Thyroid gland (tissue), 4 donors: ENCODE data around the gene FOXN4.

Experiments used
- CTCF ChIP-seq, 6 experiments: fragments of 200-600 bp in 3 of 6; fragments of 450-650 bp in 3 of 6; sonication (generic) in 3 of 6; IDR thresholded peaks; one replicate each; pipeline ENCODE4 v1.5.1; 2016 to 2019; ENCODE audit warnings: antibody characterized with exemption in 6 of 6, mild to moderate bottlenecking in 2 of 6, inconsistent platforms in 1 of 6, moderate library complexity in 1 of 6
- POLR2A ChIP-seq, 2 donors: fragments of 450-650 bp; IDR thresholded peaks; one replicate each; pipeline ENCODE4 v1.6.1; 2017; ENCODE audit warnings: antibody characterized with exemption in 2 of 2, mild to moderate bottlenecking in 2 of 2, moderate library complexity in 1 of 2

DNA sequence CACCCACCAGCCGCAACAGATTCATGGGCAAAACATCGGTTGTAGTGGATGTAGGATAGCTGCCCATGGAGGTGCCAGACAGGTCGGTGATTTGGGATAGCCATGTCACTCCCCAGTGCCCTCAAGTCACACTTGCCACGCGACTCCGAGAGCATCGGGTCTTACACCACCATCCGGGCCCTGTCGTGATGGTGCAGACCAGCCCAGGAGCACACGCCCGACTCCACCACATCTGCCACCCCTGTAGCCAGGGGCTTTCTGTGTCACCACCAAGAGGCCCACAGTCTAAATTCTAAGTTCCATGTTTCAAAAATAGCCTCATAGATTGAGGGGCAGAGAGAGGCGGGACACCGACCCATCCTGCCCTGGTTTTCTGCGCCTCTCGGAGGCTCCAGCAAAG lies 18.0 kb downstream of the FOXN4 start:
- TF ChIP-seq POLR2A (IDR thresholded peaks at IDR 0.05) (no peak), CTCF (IDR thresholded peaks at IDR 0.05) (no peak)
